Choroid plexus epithelial cell (primary cell): ENCODE measurements around the gene ARHGEF39.

Experiments
- DNase-seq: peaks from one replicate; pipeline ENCODE4 v3.0.0-alpha.2; 2010; ENCODE audit warnings: low read depth
- H3K4me3 ChIP-seq: 2 replicates; pipeline ENCODE4 v1.5.1; 2011; ENCODE audit warnings: low read depth, mild to moderate bottlenecking, control low read depth, low read length, moderate library complexity
- TF ChIP-seq, protein P1 (sequence below): conservative IDR thresholded peaks from 2 replicates; pipeline ENCODE4 v1.5.1; 2011; ENCODE audit warnings: low read depth, mild to moderate bottlenecking, control low read depth, inconsistent platforms, low read length, moderate library complexity

ARHGEF39 gene

DNA sequence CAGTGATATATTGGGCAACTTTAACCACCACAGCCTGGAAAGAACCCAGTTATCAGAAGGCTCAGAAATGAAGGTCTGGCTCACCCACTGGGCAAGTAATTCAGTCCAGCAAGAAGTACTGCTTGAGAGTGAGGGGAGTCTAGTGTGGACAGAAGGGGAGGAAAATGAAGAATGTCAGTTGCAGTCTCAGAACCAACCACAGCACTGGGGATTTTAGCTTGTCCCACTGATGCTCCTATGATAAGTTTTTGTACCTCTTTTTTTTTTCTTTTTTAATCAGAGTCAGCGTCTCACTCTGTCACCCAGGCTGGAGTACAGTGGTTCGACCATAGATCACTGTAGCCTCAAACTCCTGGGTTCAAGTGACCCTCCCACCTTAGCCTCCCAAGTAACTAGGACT is 37.4 kb downstream of the ARHGEF39 start:
- TF ChIP-seq, protein P1, sequence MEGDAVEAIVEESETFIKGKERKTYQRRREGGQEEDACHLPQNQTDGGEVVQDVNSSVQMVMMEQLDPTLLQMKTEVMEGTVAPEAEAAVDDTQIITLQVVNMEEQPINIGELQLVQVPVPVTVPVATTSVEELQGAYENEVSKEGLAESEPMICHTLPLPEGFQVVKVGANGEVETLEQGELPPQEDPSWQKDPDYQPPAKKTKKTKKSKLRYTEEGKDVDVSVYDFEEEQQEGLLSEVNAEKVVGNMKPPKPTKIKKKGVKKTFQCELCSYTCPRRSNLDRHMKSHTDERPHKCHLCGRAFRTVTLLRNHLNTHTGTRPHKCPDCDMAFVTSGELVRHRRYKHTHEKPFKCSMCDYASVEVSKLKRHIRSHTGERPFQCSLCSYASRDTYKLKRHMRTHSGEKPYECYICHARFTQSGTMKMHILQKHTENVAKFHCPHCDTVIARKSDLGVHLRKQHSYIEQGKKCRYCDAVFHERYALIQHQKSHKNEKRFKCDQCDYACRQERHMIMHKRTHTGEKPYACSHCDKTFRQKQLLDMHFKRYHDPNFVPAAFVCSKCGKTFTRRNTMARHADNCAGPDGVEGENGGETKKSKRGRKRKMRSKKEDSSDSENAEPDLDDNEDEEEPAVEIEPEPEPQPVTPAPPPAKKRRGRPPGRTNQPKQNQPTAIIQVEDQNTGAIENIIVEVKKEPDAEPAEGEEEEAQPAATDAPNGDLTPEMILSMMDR: no peak
- DNase-seq: no peak
- no peak overlapping the region for H3K4me3 ChIP-seq

DNA sequence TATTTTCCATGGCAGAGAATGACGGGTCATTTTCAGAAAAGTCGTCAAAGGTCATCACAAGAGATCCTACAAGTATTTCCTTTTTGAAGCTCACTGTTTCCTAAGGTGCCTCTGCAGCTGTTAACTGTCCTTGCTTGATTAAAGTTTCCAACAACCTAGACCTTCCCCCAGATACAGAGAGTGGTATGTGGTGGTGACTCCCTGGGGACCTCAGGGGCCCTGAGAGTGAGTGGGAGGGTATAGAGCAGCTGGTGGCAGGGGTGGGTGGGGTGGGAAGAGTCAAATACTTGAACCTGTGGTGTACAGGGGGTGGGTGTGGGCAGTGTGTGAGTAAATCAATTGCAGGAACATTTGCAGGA is 45.2 kb downstream of the ARHGEF39 start:
- TF ChIP-seq, protein P1: no peak
- DNase-seq: no peak
- no peak overlapping the region for H3K4me3 ChIP-seq

DNA sequence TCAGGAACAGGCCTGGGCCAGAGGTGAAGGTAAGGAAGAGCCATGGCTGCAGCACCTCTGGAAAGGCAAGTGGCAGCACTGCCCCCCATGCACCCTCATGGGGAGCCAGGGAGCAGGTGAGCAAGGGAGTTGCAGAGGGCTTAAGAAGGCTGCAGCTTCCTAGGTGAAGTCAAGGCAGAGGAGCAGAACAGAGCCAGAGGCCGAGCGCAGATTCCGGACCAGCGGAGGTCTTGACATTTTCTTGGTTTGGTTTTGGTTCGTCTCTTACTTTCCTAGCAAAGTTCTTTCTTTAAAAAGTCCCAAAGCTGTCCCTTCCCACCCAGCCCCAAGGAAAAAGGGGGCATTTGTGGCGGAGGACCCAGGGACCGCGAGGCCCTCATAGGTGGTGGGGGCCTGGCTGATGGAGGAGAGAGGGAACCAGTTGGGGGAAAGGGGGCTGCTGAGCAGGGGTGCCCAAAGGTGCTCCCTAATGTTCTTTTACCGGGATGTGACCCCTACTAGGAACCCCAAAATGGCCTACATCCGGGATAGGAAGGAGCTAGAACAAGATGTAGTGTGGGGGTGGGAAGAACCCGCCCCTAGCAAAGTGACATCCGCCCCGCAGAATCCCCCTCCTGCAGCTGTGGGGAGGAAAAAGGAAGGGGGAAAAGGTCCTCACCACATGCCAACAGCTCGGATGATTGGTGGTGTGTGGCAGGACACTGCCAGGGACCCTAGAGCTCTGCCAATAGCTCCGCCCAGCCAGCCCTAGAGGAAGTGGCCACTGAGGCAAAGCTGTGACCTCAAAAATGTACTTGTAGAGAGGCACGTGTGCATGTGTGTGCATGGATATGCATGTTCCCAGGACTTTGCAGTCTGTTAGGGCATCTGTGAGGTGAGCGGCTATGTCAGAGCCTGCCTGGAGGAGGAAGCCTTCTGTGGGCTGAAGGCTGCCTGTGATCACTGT is 45.9 kb downstream of the ARHGEF39 start:
- no peak overlapping the region for H3K4me3 ChIP-seq
- DNase-seq: peak; percentile 13
- TF ChIP-seq, protein P1: no peak

DNA sequence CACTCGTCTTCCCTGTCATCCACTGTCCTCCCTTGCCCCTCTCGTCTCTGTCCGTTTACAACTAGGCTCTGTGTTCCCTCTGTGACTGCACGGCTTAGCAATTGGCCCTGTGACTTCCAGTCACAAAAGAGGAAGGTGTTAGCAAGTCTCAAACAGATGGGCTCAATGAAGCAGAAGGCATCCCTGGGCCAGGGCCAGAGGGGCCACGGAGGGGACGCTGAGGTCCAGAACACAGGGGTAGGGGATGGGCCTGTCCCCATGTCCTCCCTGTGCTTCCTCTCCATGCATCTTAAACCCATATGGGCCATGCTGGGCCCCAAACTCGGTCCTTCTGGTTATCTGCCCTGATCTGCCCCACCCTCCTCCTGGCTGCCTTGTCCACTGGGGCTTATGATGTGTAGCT is 46.7 kb downstream of the ARHGEF39 start, which contains the start of gene CD72:
Gene CD72 (minus strand): TSS at position 89 of the 403 bp plus-strand sequence. CDS start 110 bp downstream, outside the sequence.
- no peak for DNase-seq

DNA sequence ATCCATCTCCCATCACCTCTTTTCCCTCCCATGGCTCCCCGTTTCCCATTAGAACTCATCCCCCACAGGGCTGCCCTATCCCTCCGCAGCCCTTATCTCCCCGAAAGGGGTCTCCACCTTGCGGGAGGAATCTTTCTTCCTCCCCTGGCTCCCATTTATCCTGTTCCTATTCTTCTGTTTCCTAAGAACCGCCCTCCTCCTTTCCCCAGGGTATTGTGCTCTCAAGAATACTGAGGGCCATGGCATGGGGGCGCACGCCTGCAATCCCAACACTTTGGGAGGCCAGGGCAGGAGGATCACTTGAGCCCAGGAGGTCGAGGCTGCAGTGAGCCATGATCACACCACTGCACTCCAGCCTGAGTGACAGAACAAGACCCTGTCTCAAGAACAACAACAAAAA is 47.4 kb downstream of the ARHGEF39 start:
- no peak for DNase-seq
- TF ChIP-seq, protein P1: no peak
- H3K4me3 ChIP-seq: no peak overlapping the region

More for the DNA sequence above, 46.7 kb downstream of the ARHGEF39 start, which contains the start of gene CD72:
- H3K4me3 ChIP-seq: peak within 1 kb of the TSS; percentile 39
- TF ChIP-seq, protein P1: no peak

DNA sequence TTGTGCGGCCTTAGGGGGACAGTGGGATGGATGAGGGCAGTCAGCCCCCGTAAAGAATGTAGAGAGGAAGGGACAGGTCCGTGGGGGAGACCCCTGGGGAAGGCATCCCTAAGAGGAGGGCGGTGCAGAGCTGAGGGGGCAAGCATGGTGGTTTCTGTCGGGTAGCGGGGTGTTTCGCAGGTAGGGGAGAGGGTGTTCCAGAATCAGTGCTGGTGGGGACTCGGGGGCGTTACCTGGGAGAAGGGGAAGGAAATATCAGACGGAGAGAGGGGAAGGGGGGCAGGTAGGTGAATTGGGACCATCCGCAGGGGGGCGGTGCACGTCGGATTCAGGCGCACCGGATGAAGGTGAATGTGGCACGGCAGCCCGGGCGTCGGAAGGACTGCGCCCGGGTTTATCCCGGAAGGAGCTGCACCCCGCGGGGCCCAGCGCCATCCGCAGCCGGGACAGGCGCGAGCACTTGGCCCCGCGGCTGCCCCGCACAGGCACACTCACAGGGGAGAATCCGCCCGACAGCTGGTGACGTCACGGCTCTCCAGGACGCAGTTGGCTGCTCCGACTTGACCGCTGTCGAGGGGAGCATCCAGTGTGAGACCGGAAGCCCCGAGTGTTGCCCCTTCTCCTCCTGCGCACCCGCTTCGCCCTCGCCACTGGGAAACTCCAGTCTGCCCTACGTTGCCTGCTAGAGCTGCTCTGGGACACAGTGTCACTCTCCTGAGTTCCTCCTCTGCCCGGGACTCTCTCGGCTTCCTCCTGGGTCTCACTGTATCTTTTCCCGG is 48.1 kb downstream of the ARHGEF39 start:
- peak; percentile 62 for DNase-seq
- TF ChIP-seq, protein P1: no peak
- H3K4me3 ChIP-seq: peak overlapping the region; percentile 39
